ENCODE results near the gene COMMD2.

Gene COMMD2

GRCh38 chr3:149738876-149739275 is 13.4 kb downstream of the COMMD2 start:
- Histone ChIP-seq H3K27me3 (ENCODE audit: control insufficient read depth, insufficient read depth, low read length) (no peaks in the 10 kb centered on the region), H3K27ac (no peak overlapping the region), H3K4me2 (ENCODE audit: low read length) (no peak overlapping the region), H2AFZ (no peak overlapping the region), H3K9ac (no peak overlapping the region), H3K4me3 (ENCODE audit: low read depth, low read length) (no peak overlapping the region), H3K4me1 (no peaks in the 10 kb centered on the region), H3K36me3 (ENCODE audit: control insufficient read depth, insufficient read depth, low read length) (no peaks in the 10 kb centered on the region), H3K9me3 (ENCODE audit: control insufficient read depth, low read length) (no peaks in the 10 kb centered on the region), H3K79me2 (no peaks in the 10 kb centered on the region)
- no peak for TF ChIP-seq CTCF (IDR thresholded peaks at IDR 0.05)

GRCh38 chr3:149736953-149737205 is 15.4 kb downstream of the COMMD2 start:
- H3K4me1 ChIP-seq, result no peaks in the 10 kb centered on the region
- H3K27ac ChIP-seq, result no peak overlapping the region
- no peak overlapping the region for H3K4me3 ChIP-seq (ENCODE audit: low read depth, low read length)
- H3K36me3 ChIP-seq (ENCODE audit: control insufficient read depth, insufficient read depth, low read length), result no peaks in the 10 kb centered on the region
- no peak overlapping the region for H3K4me2 ChIP-seq (ENCODE audit: low read length)
- no peak overlapping the region for H3K9ac ChIP-seq
- H3K9me3 ChIP-seq (ENCODE audit: control insufficient read depth, low read length), result no peaks in the 10 kb centered on the region
- no peak overlapping the region for H2AFZ ChIP-seq
- no peaks in the 10 kb centered on the region for H3K27me3 ChIP-seq (ENCODE audit: control insufficient read depth, insufficient read depth, low read length)
- TF ChIP-seq CTCF (IDR thresholded peaks at IDR 0.05), result no peak
- H3K79me2 ChIP-seq, result no peaks in the 10 kb centered on the region

GRCh38 chr3:149736175-149736952 is 15.9 kb downstream of the COMMD2 start:
- H2AFZ ChIP-seq, result no peak overlapping the region
- H3K9me3 ChIP-seq (ENCODE audit: control insufficient read depth, low read length), result no peaks in the 10 kb centered on the region
- no peaks in the 10 kb centered on the region for H3K79me2 ChIP-seq
- H3K4me1 ChIP-seq, result no peaks in the 10 kb centered on the region
- TF ChIP-seq CTCF (IDR thresholded peaks at IDR 0.05), result no peak
- no peaks in the 10 kb centered on the region for H3K36me3 ChIP-seq (ENCODE audit: control insufficient read depth, insufficient read depth, low read length)
- H3K27ac ChIP-seq, result no peak overlapping the region
- H3K9ac ChIP-seq, result no peak overlapping the region
- no peak overlapping the region for H3K4me2 ChIP-seq (ENCODE audit: low read length)
- H3K27me3 ChIP-seq (ENCODE audit: control insufficient read depth, insufficient read depth, low read length), result no peaks in the 10 kb centered on the region
- H3K4me3 ChIP-seq (ENCODE audit: low read depth, low read length), result no peak overlapping the region

- no peak for TF ChIP-seq CTCF (IDR thresholded peaks at IDR 0.05)
- Histone ChIP-seq H3K36me3 (ENCODE audit: control insufficient read depth, insufficient read depth, low read length) (no peaks in the 10 kb centered on the region), H3K79me2 (no peaks in the 10 kb centered on the region), H3K27ac (no peak overlapping the region), H3K4me1 (no peaks in the 10 kb centered on the region), H3K27me3 (ENCODE audit: control insufficient read depth, insufficient read depth, low read length) (no peaks in the 10 kb centered on the region), H3K9ac (no peak overlapping the region), H3K4me2 (ENCODE audit: low read length) (no peak overlapping the region), H2AFZ (no peak overlapping the region), H3K4me3 (ENCODE audit: low read depth, low read length) (no peak overlapping the region), H3K9me3 (ENCODE audit: control insufficient read depth, low read length) (no peaks in the 10 kb centered on the region)
Observed at GRCh38 chr3:149732234-149732633, 20.1 kb downstream of the COMMD2 start.

GRCh38 chr3:149727656-149728055 is 24.6 kb downstream of the COMMD2 start:
- Histone ChIP-seq H2AFZ (no peak overlapping the region), H3K4me1 (no peaks in the 10 kb centered on the region), H3K27me3 (ENCODE audit: control insufficient read depth, insufficient read depth, low read length) (no peaks in the 10 kb centered on the region), H3K4me3 (ENCODE audit: low read depth, low read length) (no peak overlapping the region), H3K9ac (no peak overlapping the region), H3K4me2 (ENCODE audit: low read length) (no peak overlapping the region), H3K27ac (no peak overlapping the region), H3K9me3 (ENCODE audit: control insufficient read depth, low read length) (no peaks in the 10 kb centered on the region), H3K79me2 (no peaks in the 10 kb centered on the region), H3K36me3 (ENCODE audit: control insufficient read depth, insufficient read depth, low read length) (no peaks in the 10 kb centered on the region)
- no peak for TF ChIP-seq CTCF (IDR thresholded peaks at IDR 0.05)

Measured in parathyroid adenoma (tissue), 2 donors.